ENCODE data around the gene C11orf21. TPM values are rescaled to one million over a fixed set of nuclear protein-coding genes. Genes with fewer than 3 reads are reported as not detected.
"Not testable (repeated sequence)": the region's sequence is repeated elsewhere in the genome, so short reads cannot be mapped to it uniquely, and the experiment has no call there.

The C11orf21 gene
- total RNA-seq, 1 experiment from 2014 or later = 0.09 TPM

DNA sequence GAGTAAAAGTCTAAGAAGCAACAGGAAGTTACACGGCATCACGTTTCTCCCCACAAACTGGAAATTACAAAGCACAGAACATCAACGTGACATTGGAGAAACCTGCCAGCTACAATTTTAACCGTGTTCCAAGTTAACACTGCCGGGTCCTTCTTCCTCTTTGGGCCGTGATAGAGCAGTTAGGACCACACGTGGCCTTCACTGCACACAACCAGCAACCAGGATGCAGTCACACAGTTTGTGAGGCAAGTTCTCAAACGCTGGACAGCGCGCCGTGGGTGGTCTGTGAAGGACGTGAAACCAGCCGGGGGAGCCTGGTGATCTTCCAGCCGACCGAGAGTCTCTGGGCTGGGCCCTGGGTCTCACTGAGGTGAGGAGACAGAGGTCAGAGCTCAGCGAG, 14.6 kb downstream of the C11orf21 start:
- CTCF ChIA-PET = no interaction called here
- no TSS peak for BruUV-seq (replicated peaks)

DNA sequence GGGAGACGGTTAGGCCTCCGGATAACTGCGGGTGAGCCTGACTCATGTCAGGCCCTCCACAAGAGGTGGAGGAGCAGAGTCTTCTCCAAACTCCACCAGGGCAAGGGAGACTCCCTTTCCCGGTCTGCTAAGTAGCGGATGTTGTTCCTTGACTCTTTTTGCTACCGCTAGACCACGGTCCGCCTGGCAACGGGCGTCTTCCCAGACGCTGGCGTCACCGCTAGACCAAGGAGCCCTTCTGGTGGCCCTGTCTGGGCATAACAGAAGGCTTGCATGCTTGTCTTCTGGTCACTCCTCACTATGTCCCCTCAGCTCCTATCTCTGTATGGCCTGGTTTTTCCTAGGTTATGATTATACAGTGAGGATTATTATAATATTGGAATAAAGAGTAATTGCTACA, 15.4 kb downstream of the C11orf21 start:
- H3K27ac Mint-ChIP-seq (ENCODE audit: unreplicated experiment); H3K4me1 Mint-ChIP-seq (ENCODE audit: low read depth, unreplicated experiment); H3K36me3 Mint-ChIP-seq (ENCODE audit: insufficient read depth, unreplicated experiment); H3K27me3 Mint-ChIP-seq (ENCODE audit: insufficient read depth, unreplicated experiment); DNase-seq; H3K4me3 ChIP-seq (ENCODE audit: low read depth, low read length); H3K4me1 ChIP-seq; intact Hi-C loops (cut with micrococcal nuclease; ENCODE audit: unreplicated experiment); CTCF ChIA-PET; BruUV-seq (replicated peaks); H3K36me3 ChIP-seq (ENCODE audit: control insufficient read depth, insufficient read depth, low read length); H3K27me3 ChIP-seq (replicated peaks; ENCODE audit: control insufficient read depth, insufficient read depth, low read length); POLR2A ChIA-PET; H3K4me3 Mint-ChIP-seq (ENCODE audit: unreplicated experiment): not testable (repeated sequence)
- H3K9me3 Mint-ChIP-seq (ENCODE audit: unreplicated experiment) = peaks cover 10% of the 10 kb centered on the region
- H3K9me3 ChIP-seq = peaks cover 18% of the 10 kb centered on the region

More for the DNA sequence above, 14.6 kb downstream of the C11orf21 start:
- Mint-ChIP-seq H3K9me3 (ENCODE audit: unreplicated experiment) (peaks cover 6% of the 10 kb centered on the region), H3K36me3 (ENCODE audit: insufficient read depth, unreplicated experiment) (no peaks in the 10 kb centered on the region), H3K4me1 (ENCODE audit: low read depth, unreplicated experiment) (peaks cover 7% of the 10 kb centered on the region), H3K27me3 (ENCODE audit: insufficient read depth, unreplicated experiment) (no peaks in the 10 kb centered on the region), H3K4me3 (ENCODE audit: unreplicated experiment) (no peak overlapping the region), H3K27ac (ENCODE audit: unreplicated experiment) (no peak overlapping the region)
- no peak overlapping the region for H3K4me3 ChIP-seq (ENCODE audit: low read depth, low read length)
- peaks cover 14% of the 10 kb centered on the region for H3K9me3 ChIP-seq
- intact Hi-C loops (cut with micrococcal nuclease; ENCODE audit: unreplicated experiment) = no loop called here
- peak in 1 of 2 experiments; percentile 15 for DNase-seq
- POLR2A ChIA-PET = no interaction called here
- H3K4me1 ChIP-seq = no peaks in the 10 kb centered on the region
- H3K27me3 ChIP-seq (replicated peaks; ENCODE audit: control insufficient read depth, insufficient read depth, low read length) = no peaks in the 10 kb centered on the region
- TF ChIP-seq, protein P1, sequence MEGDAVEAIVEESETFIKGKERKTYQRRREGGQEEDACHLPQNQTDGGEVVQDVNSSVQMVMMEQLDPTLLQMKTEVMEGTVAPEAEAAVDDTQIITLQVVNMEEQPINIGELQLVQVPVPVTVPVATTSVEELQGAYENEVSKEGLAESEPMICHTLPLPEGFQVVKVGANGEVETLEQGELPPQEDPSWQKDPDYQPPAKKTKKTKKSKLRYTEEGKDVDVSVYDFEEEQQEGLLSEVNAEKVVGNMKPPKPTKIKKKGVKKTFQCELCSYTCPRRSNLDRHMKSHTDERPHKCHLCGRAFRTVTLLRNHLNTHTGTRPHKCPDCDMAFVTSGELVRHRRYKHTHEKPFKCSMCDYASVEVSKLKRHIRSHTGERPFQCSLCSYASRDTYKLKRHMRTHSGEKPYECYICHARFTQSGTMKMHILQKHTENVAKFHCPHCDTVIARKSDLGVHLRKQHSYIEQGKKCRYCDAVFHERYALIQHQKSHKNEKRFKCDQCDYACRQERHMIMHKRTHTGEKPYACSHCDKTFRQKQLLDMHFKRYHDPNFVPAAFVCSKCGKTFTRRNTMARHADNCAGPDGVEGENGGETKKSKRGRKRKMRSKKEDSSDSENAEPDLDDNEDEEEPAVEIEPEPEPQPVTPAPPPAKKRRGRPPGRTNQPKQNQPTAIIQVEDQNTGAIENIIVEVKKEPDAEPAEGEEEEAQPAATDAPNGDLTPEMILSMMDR (IDR thresholded peaks at IDR 0.05; ENCODE audit: insufficient read depth in 1 of 2, low read depth in 1 of 2, low read length in 1 of 2, severe bottlenecking in 1 of 2, unreplicated experiment in 1 of 2) = no peak
- H3K36me3 ChIP-seq (ENCODE audit: control insufficient read depth, insufficient read depth, low read length) = no peaks in the 10 kb centered on the region

DNA sequence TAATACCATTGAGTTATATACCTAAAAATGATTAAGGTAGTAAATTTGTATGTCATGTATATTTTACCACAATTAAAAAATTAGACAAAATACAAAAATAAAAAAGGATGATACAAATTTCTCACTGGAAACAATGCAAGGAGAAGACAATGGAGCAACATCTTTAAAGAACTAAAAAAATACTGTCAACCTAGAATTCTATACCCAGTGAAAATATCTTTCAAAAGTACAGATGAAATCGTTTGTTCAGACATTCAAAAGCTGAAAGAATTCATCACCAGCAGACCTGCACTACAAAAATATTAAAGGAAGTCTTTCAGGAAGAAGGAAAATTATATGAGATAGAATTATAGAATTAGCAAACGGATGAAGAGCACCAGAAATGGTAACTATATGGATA, 21.5 kb downstream of the C11orf21 start:
- POLR2A ChIA-PET = no interaction called here
- no TSS peak for BruUV-seq (replicated peaks)
- CTCF ChIA-PET = no interaction called here

More for the DNA sequence above, 21.5 kb downstream of the C11orf21 start:
- Histone ChIP-seq H3K36me3 (ENCODE audit: control insufficient read depth, insufficient read depth, low read length) (no peaks in the 10 kb centered on the region), H3K4me1 (no peaks in the 10 kb centered on the region), H3K9me3 (peaks cover 18% of the 10 kb centered on the region), H3K4me3 (ENCODE audit: low read depth, low read length) (no peak overlapping the region), H3K27me3 (replicated peaks; ENCODE audit: control insufficient read depth, insufficient read depth, low read length) (no peaks in the 10 kb centered on the region)
- DNase-seq = no peak
- Mint-ChIP-seq H3K4me1 (ENCODE audit: low read depth, unreplicated experiment) (no peaks in the 10 kb centered on the region), H3K27ac (ENCODE audit: unreplicated experiment) (no peak overlapping the region), H3K36me3 (ENCODE audit: insufficient read depth, unreplicated experiment) (no peaks in the 10 kb centered on the region), H3K9me3 (ENCODE audit: unreplicated experiment) (peaks cover 20% of the 10 kb centered on the region), H3K27me3 (ENCODE audit: insufficient read depth, unreplicated experiment) (peaks cover 3% of the 10 kb centered on the region), H3K4me3 (ENCODE audit: unreplicated experiment) (no peak overlapping the region)
- intact Hi-C loops (cut with micrococcal nuclease; ENCODE audit: unreplicated experiment) = no loop called here
- TF ChIP-seq, protein P1 (IDR thresholded peaks at IDR 0.05; ENCODE audit: insufficient read depth in 1 of 2, low read depth in 1 of 2, low read length in 1 of 2, severe bottlenecking in 1 of 2, unreplicated experiment in 1 of 2) = no peak

Data from Caco-2 (cell line).